Activated T-helper 9 cell treated with anti-CD3 and anti-CD28 coated beads, Interleukin-2, amount 50 U/mL, for 16 hours (primary cell): ENCODE results near the gene HOXC13.

ENCODE experiments used
- DNase-seq: peaks from one replicate; pipeline ENCODE4 v3.0.0-alpha.2; 2020; ENCODE audit warnings: low read depth

Gene HOXC13

GRCh38 chr12:53995378-53996239 lies 57.0 kb downstream of the HOXC13 start:
- DNase-seq, result no peak
